AG09309 (cell line): ENCODE results near the gene LCAT.
A peak's percentile ranks its signal among the peaks of the same experiment; 100 is the strongest.

ENCODE experiments used
- DNase-seq: peaks from one replicate; pipeline ENCODE4 v3.0.0-alpha.2; 2010; ENCODE audit warnings: low read depth
- H3K4me3 ChIP-seq: 2 replicates; pipeline ENCODE4 v1.5.1; 2011; ENCODE audit warnings: mild to moderate bottlenecking, low read depth, low read length, moderate library complexity; ENCODE audit not compliant: control insufficient read depth
- CTCF ChIP-seq: IDR thresholded peaks from 2 replicates; pipeline ENCODE4 v1.5.1; 2011; ENCODE audit warnings: mild to moderate bottlenecking, low read depth, low read length, inconsistent platforms; ENCODE audit not compliant: insufficient read depth, control insufficient read depth; ENCODE audit errors: missing control alignments

LCAT gene

GRCh38 chr16:67943619-67944504 lies at the start of gene LCAT:
Gene LCAT, minus strand, starts transcription at chr16:67944120. Its CDS starts 19 bp downstream, at chr16:67944101.
- H3K4me3 ChIP-seq = no peak within 1 kb of the TSS
- TF ChIP-seq CTCF = no peak
- DNase-seq = no peak

- no peak for DNase-seq
- TF ChIP-seq CTCF = peak; percentile 81
- peak overlapping the region; percentile 28 for H3K4me3 ChIP-seq
Measured at GRCh38 chr16:67993207-67994039, 49.5 kb upstream of the LCAT start.

GRCh38 chr16:67992661-67993206 lies 48.8 kb upstream of the LCAT start:
- TF ChIP-seq CTCF = no peak
- no peak overlapping the region for H3K4me3 ChIP-seq
- DNase-seq = no peak

GRCh38 chr16:67990018-67990386 lies 46.1 kb upstream of the LCAT start:
- H3K4me3 ChIP-seq = no peak overlapping the region
- no peak for DNase-seq
- TF ChIP-seq CTCF = no peak

GRCh38 chr16:67989322-67990017 lies 45.5 kb upstream of the LCAT start:
- no peak for TF ChIP-seq CTCF
- no peak overlapping the region for H3K4me3 ChIP-seq

GRCh38 chr16:67988675-67989074 lies 44.8 kb upstream of the LCAT start:
- DNase-seq = no peak
- no peak for TF ChIP-seq CTCF
- H3K4me3 ChIP-seq = no peak overlapping the region

More at GRCh38 chr16:67989322-67990017, 45.5 kb upstream of the LCAT start:
- DNase-seq = no peak
